Kidney epithelial cell (primary cell): ENCODE data around the gene TMEM236. TPM values are rescaled to one million over a fixed set of nuclear protein-coding genes. Genes with fewer than 3 reads are reported as not detected.

Experiments
- DNase-seq: peaks from one replicate; pipeline ENCODE4 v3.0.0-alpha.2; 2010; ENCODE audit warnings: low read depth
- H3K27me3 ChIP-seq: 2 replicates; pipeline ENCODE4 v1.6.0; 2011; ENCODE audit warnings: low read length; ENCODE audit not compliant: control insufficient read depth, insufficient read depth
- H3K36me3 ChIP-seq: 2 replicates; pipeline ENCODE4 v1.5.1; 2011; ENCODE audit warnings: low read length; ENCODE audit not compliant: control insufficient read depth, insufficient read depth
- H3K4me3 ChIP-seq: 2 replicates; pipeline ENCODE4 v1.5.1; 2011; ENCODE audit warnings: low read depth, mild to moderate bottlenecking, control low read depth, low read length
- total RNA-seq: library from RNA; depleted of rRNA; stranded (reverse); fragments of >200 nt; gene quantifications from 2 replicates; pipeline ENCODE4 v1.2.3, GENCODE V29; 2015
- TF ChIP-seq, protein P1 (sequence below): IDR thresholded peaks from 2 replicates; pipeline ENCODE4 v1.5.1; 2011; ENCODE audit warnings: mild to moderate bottlenecking, moderate library complexity, low read length, control low read depth, inconsistent platforms; ENCODE audit not compliant: insufficient read depth, poor library complexity, severe bottlenecking

The TMEM236 gene, protein sequence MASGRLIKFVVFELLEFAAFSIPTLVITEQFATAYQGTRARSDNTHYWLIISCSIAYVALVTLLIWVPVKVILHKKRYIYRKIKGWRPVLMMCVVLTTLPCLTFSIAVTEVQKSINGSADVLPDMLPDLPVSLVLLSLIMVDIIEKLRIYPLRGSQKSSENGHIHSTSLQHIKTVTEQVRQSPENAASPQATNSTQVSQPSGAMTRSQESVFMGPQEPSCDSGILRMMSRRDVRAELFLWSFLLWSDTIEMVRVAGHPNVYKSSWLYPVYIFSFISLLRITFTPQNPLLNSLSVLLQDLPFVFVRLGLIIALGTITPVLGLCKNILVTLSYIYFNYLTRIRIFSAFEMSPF
- total RNA-seq, result 0.08 and 0.14 TPM in 2 replicates

- DNase-seq, result no peak
- H3K4me3 ChIP-seq, result no peak within 1 kb of the TSS
- no peaks in the 10 kb centered on the region for H3K27me3 ChIP-seq
- H3K36me3 ChIP-seq, result no peaks in the 10 kb centered on the region
- TF ChIP-seq, protein P1, sequence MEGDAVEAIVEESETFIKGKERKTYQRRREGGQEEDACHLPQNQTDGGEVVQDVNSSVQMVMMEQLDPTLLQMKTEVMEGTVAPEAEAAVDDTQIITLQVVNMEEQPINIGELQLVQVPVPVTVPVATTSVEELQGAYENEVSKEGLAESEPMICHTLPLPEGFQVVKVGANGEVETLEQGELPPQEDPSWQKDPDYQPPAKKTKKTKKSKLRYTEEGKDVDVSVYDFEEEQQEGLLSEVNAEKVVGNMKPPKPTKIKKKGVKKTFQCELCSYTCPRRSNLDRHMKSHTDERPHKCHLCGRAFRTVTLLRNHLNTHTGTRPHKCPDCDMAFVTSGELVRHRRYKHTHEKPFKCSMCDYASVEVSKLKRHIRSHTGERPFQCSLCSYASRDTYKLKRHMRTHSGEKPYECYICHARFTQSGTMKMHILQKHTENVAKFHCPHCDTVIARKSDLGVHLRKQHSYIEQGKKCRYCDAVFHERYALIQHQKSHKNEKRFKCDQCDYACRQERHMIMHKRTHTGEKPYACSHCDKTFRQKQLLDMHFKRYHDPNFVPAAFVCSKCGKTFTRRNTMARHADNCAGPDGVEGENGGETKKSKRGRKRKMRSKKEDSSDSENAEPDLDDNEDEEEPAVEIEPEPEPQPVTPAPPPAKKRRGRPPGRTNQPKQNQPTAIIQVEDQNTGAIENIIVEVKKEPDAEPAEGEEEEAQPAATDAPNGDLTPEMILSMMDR, result no peak
These were observed at the start of gene TMEM236 for GRCh38 chr10:17751781-17752445. TSS of gene TMEM236 (plus strand) at chr10:17752201. CDS start at chr10:17752296, 95 bp downstream.

DNA sequence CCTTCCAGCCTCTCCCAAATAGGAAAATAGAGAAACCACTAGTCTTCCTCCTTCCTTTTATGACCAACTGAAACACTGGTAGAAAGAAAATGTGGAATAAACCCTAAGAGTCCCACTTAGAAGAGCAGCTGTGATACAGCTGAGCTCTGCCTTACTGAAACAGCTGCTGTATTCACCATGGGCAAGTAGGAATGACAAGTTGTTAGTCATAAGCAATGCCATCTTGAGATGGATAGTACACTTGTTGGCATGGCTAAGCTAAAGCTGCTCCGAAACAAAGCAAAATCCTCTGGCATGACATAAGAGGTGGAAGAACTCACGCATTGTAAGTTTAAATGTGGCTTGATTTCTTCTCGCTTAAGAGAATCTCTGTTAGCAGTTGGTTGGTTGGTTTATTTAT lies 48.3 kb upstream of the TMEM236 start:
- Histone ChIP-seq H3K4me3 (no peak overlapping the region), H3K27me3 (no peaks in the 10 kb centered on the region), H3K36me3 (no peaks in the 10 kb centered on the region)
- TF ChIP-seq, protein P1, result no peak
- DNase-seq, result no peak

DNA sequence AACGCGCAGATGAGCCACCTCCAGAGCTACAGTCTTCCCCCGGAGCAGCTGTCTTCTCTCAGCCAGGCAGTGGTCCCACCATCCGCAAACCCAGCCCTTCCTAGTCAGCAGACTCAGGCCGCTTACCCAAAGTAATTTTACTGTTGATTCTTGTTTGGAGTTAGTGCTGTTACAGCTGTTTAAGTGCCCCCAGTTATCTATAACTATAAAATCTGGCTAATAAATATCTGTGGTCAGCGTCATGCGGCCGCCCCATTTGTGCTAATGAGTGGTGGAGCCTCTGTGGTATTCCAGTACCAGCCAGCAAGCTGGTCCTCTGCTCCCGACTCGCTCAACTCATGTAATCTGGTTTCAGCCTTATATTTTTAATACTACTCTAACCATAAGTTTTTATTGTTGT lies 43.2 kb upstream of the TMEM236 start:
- DNase-seq, result no peak
- TF ChIP-seq, protein P1, result no peak
- H3K36me3 ChIP-seq, result no peaks in the 10 kb centered on the region
- no peaks in the 10 kb centered on the region for H3K27me3 ChIP-seq
- H3K4me3 ChIP-seq, result no peak overlapping the region

- TF ChIP-seq, protein P1, result no peak
- no peak for DNase-seq
- H3K27me3 ChIP-seq, result no peaks in the 10 kb centered on the region
- no peaks in the 10 kb centered on the region for H3K36me3 ChIP-seq
- H3K4me3 ChIP-seq, result no peak overlapping the region
These were observed 42.5 kb upstream of the TMEM236 start for GRCh38 chr10:17709492-17709891.

GRCh38 chr10:17710181-17710580 lies 41.8 kb upstream of the TMEM236 start:
- no peaks in the 10 kb centered on the region for H3K36me3 ChIP-seq
- DNase-seq, result no peak
- TF ChIP-seq, protein P1, result no peak
- H3K27me3 ChIP-seq, result no peaks in the 10 kb centered on the region
- H3K4me3 ChIP-seq, result no peak overlapping the region
